GM19238 (cell line): ENCODE measurements around the gene CALHM5.
A peak's percentile ranks its signal among the peaks of the same experiment; 100 is the strongest.

Experiments
- DNase-seq: peaks from one replicate; pipeline ENCODE4 v3.0.0; 2011; ENCODE audit warnings: low spot score; ENCODE audit not compliant: insufficient read length

Gene CALHM5

DNA sequence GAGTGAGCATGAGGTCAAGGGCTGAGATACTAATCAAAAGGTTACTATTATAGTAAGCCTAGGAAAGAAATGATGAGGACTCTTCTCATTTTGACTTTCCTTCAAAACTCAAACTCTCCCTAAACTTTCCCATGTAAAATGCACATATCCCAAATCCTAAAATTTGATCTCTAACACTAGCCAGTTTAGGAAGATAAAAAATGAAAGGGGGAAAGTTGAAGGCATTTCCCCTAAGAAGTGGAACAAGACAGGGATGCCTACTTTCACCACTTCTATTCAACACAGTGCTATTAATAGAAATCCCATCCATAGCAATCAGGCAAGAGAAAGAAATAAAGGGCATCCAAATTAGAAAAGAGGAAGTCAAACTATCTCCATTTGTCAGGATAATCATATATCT lies 2.9 kb upstream of the CALHM5 start:
- DNase-seq, result no peak

DNA sequence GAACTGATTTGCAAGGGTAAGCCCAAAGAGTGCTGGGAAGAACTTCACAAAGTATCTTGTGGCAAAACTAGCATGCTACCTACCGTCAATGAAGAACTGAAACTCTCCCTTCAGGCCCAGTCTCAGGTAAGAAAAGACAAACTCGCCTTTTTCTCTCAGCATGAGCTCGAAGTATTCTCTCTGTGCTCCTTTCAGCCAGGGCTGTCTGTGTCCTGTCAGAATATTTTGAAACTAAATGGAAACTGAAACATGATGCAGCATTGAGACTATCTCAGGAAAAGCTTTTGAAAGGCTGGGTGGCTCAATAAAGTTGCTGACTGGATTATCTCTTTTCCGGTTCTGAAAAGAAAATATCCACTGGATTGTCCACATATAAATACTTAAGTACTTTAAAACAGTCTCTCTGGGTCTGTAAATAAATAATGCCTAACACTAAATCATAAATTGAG lies 696 bp downstream of the CALHM5 start:
- no peak for DNase-seq

DNA sequence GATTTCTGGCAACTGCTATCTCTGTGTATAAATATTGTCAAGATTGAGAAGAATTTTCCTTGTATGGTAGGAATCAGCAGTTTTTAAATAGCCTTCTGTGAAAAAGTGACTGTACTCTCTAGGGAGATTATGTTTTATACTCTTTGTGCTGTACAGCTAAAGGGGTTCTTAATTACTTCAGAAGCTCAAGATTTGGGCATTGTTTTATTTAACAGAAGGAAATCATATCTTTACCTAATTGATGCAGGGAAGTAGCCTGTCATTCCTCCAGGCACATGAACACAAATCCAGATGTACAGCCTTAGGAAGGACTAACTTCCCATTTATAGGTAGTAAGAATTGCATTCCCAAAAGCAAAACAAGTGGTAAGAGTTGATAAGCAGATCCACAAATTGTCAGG lies 1.3 kb downstream of the CALHM5 start:
- DNase-seq, result no peak

DNA sequence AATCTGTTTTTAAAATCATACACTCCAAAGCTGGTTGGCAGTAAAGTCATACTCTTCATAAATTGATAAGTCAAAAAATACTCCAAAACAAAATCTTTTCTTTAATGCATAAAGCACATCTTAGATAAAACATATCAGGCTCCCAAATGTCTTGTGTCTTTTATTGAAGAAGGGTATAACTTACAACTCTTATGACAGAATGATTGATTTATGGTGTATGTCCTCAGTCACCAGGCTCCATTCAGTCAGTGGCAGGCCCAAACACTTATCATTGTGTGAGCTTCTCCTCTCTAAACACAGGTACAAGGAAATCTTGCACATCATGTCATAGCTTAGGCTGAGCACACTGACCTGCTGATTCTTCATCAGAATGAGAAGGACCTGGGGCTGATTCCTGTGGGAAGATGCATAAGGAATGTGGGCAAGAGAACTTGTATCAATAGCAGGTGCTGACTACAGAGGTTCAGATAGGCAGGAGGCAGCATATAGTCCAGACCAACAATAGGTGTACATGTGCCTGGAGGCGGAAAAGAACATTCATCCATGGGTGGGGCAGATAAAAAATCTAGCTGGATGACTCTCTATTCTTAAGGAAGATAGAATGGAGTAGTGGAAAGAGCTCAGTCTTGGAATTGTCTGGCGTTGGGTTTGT lies 1.9 kb downstream of the CALHM5 start:
- no peak for DNase-seq

DNA sequence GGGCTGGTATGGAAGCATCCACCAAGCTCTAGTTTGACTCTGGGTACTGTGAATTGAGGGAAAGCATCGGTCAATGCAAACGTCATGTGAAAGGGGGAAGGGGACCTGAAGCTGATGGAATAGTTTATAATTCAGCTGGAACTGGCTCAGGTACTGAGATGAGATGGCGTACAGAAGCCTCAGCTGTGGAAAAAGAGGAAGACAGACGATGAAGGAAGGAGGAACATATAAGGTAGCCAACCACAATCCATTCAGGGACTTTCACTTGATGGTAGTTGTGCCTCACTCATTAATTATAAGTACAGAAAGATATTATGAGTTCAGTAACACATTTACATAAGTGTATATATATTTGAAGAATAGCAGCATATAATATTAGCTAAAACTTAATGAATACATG lies 2.7 kb downstream of the CALHM5 start:
- DNase-seq, result no peak

DNA sequence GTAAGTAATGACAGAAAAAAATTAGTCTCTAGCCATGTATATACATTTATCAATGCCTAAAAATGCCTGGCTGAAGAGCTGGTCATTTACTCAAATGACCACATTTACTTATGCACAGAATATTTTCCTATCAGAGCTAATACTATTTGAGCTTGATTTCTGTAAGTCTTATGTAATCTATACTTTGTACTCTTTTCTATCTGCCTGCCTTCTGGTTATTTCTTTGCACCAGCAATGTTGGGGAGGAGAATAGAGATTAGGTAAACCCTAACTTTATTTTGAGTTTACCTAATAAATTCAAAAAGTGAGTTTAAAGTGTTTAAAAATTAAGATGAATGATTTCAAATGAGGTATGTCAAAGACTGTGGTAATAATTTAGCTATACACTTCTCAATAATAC lies 3.7 kb downstream of the CALHM5 start:
- DNase-seq, result no peak

DNA sequence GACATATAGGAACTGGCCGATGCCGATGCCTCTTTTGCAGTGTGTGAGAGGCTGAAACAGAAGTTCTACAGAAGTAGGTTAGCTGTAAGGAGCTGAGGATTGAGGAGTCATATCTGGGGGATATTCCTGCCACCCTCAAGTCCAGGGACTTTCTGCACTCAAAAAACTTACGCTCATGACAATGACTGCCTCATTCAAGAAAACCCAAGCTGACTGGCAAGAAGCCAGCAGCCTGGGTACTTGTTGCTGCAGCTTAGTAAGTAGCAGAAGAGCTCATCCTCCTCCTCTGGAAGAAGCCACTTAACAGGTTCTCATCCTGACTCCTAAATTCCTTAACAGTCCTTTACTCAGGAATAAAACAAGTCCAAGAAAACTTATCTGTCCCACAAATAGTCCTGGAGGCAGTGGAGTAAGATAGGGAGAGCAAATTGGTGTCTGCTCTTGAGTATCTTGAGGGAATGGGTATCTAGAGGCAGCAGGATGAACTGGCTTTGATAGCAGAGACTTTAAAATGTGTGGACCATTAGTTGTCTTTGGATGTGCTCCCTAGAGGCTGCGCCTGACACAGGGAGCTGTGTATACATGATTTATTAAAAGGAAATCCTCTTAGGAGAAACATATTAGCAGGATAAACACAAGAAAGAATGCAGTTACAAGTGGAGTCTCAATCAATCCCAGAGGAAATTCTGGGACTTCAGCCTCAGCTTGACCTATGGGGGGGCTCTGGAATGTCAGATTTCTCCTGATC lies 7.4 kb downstream of the CALHM5 start:
- DNase-seq, result no peak

DNA sequence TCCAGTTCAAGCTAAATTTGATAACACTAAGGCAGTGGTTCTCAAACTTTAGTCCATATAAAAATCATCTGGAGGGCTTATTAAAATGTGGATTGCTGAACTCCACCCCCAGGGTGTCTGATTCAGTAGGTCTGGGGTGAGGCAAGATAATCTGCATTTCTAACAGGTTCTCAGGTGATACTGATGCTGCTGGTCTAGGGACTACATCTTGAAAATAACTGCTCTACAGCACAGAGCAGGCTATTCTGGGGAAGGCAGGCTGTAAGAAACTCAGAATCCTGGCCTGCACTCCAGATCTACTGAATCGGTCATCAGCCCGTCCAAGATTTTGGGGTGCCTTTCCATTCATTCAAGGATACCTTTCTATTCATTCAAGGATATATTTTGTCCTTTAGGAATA lies 11.5 kb downstream of the CALHM5 start:
- DNase-seq, result no peak

DNA sequence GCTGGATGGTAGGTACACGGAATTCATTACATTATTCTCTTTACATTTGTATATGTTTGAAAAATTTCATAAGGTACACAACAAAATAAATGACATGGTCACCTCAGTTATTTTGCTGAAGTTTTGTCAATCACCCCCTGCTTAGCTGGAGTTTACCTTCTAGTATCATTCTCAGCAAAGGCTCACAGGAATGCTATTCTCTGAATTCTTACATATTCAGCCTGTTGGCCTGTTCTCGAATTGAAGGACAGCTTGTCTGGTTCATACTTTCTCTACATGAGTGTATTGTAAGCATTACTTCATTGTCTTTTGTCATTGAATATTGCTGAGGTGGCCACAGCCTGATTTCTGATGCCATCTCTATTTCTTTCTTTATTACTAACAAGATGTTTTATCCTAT lies 12.8 kb downstream of the CALHM5 start:
- DNase-seq, result no peak

DNA sequence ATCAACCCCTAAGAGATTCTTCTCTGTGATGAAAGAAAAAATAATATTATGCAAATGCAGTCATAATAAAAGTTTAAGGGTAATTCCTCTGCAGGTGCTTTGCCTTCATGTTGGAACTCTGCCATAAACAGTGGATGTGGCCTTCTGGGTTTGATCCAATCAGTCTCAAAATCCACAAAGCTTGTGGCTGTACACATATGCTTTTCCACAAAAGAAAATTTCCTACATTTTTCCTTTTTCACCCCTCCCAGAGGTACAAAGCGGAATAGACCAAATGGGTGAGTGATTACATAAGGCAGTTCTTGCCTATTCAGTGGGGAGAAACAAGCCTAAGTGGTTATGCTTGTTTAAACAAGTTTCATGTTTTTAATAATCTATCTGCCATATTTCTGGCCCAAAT lies 16.7 kb downstream of the CALHM5 start:
- no peak for DNase-seq

DNA sequence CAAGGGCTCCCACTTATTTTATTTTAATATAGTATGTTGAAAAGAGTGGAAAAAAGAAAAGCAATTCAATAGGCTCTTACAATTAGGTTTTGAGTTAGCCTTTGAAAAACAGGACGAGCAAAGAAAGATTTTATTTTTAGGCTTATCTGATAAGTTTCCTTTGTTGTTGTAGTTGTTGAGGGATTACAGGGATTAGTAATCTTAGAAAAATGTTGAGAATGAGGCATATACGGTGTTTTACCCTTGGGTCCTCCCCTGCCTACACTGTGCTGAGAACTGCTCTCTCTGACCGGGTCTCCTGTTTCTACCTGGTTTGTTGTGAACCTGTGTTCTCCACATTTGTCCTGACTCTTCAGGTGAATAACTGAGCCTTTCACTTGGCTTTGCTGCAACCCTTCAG lies 17.3 kb downstream of the CALHM5 start:
- no peak for DNase-seq

DNA sequence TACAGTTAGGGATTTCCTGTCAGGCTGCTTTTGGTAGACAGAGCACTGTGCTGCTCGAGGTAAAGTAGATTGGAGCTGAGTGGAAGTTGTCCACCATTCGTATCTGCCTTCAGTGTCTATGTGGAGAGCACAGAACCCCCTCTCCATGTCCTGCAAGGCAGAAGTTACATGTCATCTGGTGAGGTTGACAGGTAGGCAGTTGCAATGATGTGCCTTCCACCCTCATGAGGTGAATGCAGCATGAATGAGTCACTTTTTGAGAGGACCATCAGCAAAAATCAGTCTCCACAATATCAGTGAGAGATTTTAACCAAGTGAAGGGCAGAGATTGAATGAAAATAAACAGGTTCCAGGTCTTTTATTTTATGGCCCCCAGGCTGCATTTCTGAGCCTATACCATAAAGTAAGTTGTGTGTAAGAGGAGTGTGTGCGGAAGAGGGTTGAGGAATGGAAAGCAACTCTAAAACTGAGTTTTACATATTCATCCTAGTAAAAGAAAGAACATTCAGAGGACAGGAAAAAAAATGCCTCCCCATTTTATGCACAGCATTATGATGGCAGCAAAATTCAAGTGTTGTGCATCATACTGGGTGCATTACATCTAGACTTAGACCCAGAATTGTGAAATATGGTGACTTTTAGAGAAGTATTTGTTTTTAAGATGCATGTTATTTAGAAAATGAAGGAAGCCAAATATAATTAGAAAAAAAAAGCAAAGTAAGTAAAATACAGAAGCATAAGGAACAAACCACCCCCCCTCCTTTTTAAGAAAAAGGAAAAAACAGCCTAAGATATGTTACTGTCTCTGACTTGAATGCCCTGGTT lies 18.2 kb downstream of the CALHM5 start:
- no peak for DNase-seq

DNA sequence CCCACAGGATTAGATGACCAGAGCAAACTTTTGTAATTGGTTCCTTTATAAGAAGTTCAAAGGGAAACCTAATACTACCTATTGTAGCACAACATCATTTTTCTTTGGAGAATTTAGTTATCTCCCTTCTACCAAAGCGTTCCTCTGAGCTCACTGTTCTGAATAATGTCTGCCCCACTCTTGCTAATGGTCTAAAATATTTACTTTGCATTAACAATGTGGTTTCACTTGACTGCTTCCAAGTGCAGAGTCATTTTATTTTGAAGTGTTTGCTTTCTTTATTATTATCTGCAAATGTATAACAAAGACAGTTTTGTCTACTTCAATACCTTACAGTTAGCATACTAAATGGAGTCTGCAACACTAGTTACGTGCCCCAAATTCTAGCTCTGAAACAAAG lies 19.0 kb downstream of the CALHM5 start:
- DNase-seq, result no peak

DNA sequence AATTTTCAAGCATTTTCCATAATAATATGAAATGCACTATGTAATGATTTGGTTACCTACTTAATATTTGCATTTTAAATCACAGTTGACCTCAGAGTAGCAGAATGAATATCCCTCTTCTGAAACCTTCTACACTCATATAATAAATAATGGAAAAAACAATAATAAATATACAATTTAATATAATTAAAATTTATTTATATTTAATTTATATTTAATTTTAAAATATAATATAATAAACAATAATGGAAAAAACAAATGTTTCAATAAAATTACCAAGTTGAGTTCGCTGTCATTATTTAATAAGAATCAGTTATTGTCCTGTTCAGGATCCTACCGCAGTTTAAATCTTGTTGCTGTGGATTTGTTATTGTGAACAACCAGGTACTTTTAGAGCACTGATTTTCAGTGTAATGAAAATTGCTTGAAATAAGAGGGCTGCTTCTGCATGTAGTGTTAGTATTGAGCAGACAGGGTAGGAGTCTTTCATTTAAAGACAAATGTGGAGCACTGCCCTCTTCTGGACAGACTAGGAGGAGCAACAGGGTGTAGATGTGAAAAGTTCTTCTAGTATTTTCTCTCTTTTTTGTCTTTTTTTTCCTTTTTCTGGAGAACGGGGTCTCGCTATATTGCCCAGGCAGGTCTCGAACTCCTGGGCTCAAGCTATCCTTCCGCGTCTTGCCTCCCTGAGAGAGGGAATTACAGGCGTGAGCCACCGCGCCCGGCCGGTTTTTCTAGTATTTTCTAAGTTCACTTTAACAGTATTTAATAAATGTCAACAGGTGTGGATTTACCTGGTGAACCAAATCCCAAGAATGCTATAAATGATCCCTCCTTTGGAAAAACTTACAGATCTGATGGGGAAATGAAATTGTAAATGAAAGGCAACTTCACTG lies 20.5 kb downstream of the CALHM5 start:
- peak; percentile 24 for DNase-seq

DNA sequence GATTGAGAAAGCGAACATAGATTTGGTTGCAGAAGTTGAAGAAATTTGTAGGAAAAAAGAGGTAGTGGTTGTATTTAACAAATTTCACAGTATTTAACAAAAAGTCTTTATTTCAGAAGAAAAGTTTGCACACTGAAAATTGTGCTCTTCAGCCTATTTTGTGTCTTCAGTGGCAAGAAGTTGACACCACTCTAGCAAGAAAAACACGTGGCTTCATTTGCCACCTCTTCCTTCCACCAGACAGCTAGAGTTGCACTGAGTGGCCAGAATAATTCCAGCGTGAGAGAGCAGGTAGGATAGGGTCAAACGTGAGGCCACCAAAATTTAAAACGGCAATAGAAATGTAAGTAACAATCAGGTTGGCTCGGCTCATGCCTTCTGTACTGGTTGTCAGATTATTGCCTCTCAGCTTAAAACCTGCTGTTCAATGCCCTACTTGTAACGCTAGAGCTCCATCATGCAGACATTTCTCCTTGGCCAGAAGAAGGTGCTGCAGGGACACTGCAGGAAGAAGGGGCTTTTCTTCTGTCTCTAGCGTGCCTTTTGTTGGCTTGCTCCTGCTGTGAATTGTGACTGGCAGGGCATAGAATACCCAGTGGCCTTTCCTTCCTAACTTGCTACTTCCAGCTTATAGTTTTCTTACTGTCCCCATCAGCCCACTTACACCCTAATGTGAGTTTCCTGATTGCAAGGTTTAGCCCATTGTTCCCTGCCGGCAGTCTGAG lies 22.0 kb downstream of the CALHM5 start:
- DNase-seq, result no peak

DNA sequence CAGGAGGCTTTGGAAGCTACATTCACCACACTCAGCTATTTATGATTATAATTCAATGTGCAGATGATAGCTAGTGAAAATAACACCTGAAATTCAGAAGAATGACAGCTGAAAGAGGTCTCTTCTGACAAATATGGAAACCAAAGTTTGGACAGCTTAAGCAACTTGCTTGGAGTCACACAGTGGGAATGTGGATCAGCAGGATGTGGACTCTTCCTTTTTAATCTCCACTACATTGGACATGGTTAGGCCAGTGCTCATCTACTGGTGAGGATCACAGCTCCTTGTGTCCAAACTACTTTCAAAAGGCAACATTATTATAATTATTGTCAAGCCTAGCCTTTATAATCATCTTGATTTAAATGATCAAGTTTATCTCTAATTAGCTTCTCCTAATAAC lies 23.7 kb downstream of the CALHM5 start:
- no peak for DNase-seq

DNA sequence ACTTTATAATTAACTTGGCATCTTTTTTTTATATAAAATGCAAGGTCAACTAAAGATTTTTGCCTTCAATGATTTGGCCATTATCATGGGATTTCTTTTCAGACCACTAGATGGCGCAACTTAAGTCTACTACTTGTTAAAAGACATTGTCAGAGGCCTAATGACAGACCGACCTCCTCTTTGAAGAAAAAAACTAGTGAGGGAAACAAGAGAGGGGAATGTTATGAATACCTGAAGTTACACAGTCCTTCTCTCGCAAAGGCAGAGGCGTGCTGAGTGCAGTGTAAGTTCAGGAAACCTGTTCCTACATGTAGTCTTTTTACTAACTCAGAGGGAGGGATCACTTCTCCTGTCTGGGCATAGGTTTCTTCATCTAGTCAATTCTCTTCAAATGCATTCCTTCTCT lies 24.8 kb downstream of the CALHM5 start:
- DNase-seq, result peak; percentile 7

DNA sequence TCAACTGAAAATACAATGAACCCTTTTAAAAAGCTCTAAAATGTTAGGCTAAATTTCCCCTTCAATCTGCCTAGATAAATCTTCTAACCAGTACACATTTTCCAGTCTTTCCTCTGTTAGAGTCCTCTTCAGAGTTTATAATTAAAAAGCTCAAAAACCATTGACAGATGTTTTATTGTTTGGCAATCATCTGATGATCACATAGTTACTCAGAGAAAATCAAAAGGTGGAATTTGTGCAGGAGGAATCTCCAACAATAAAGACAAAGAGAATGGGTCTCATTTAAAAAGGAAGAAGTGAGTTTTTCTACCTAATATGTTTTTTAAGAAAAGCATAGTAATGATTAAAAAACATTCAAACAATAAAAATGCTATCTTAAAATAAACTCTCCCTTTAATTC lies 31.0 kb downstream of the CALHM5 start:
- DNase-seq, result no peak

DNA sequence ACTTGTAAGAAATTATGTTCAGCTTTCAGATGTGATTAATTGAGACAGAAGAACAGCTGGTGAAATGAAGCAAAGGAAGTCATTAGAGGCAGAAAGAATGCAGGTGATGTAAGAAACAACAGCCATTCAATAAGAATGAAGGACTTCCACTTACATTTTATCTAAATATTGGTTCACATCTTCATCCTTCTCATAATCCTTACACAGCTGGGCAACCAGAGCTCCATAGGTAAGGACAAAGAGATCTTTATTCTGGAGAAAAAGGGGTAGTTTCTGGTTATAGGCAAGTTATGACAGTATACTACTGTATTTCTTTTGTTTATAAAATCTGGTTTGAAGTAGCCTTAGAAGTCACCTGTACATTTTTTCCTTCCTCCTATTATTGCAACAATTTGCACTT lies 31.7 kb downstream of the CALHM5 start:
- DNase-seq, result no peak

DNA sequence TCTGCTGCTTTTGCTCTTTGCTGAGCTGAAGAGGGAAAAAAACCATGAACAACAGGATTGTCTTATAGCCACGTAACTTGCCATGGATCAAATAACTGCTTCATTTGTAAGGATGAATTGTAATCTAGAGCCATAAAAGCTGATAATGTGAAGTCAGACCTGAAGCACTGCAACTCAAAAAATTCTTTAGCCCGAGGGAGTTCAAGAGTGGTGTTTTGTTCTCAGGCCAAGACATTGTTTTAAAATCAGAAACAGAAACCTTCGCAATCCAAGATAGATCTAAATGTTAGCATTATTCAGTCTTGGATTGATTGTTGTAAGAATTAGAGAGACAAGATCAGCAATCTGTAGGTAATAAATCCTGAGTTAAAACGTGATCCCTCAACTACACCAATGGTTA lies 34.2 kb downstream of the CALHM5 start, which contains the start of gene TRAPPC3L:
TSS of gene TRAPPC3L (minus strand) at position 34 of the 400 bp plus-strand sequence. CDS start 170 bp downstream, outside the sequence.
- no peak for DNase-seq

DNA sequence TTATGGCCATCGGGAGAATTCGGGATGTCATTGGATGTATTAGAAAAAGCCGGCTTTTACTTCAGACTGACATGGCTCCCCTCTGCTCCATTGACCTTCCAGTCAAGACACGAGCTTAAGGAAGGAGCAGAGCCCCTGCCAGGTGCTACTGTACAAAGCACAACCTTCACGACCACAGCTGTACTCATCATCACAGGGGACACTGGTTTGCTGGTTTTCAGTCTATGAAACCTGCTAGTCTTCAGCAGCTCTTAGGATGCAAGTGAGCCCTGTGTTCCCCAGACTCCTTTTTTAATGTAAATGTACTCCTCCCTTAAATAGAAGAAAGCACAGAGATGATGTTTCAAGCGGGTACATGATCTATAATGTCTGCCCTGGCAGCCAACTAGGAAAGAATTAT lies 35.9 kb downstream of the CALHM5 start:
- DNase-seq, result no peak
